NOMO-1 treated with DMSO at 0.1 percent for 48 hours (cell line): ENCODE results near the gene BRAT1.

Experiments used
- DNase-seq: peaks from one replicate; lab custom pipeline; 2025; ENCODE audit not compliant: unreplicated experiment; lab: John Stamatoyannopoulos, UW

The BRAT1 gene

GRCh38 chr7:2525658-2526630 is 29.4 kb downstream of the BRAT1 start:
- DNase-seq: peak; percentile 8

GRCh38 chr7:2524808-2525657 is 30.3 kb downstream of the BRAT1 start:
- DNase-seq: no peak

GRCh38 chr7:2523941-2524807 is 31.1 kb downstream of the BRAT1 start:
- DNase-seq: no peak

- DNase-seq: no peak
These were observed 31.8 kb downstream of the BRAT1 start for GRCh38 chr7:2523461-2523936.

- DNase-seq: no peak
These were observed 32.4 kb downstream of the BRAT1 start for GRCh38 chr7:2522780-2523433.

GRCh38 chr7:2521952-2522591 is 33.3 kb downstream of the BRAT1 start:
- DNase-seq: no peak

- DNase-seq: no peak
These were observed 34.0 kb downstream of the BRAT1 start for GRCh38 chr7:2521341-2521745.

GRCh38 chr7:2520761-2521290 is 34.5 kb downstream of the BRAT1 start:
- DNase-seq: no peak

- peak; percentile 8 for DNase-seq
These were observed 35.1 kb downstream of the BRAT1 start for GRCh38 chr7:2520131-2520760.

- peak; percentile 82 for DNase-seq
These were observed 36.0 kb downstream of the BRAT1 start, which contains the start of gene LFNG for GRCh38 chr7:2519119-2519930. Gene LFNG, plus strand, starts transcription at chr7:2519774. Its CDS starts 88 bp downstream, at chr7:2519862.

GRCh38 chr7:2518737-2519118 is 36.6 kb downstream of the BRAT1 start:
- DNase-seq: no peak

GRCh38 chr7:2517678-2518507 is 37.4 kb downstream of the BRAT1 start:
- no peak for DNase-seq

- DNase-seq: no peak
These were observed 38.3 kb downstream of the BRAT1 start for GRCh38 chr7:2517026-2517425.

GRCh38 chr7:2516194-2516555 is 39.1 kb downstream of the BRAT1 start:
- DNase-seq: no peak

GRCh38 chr7:2515424-2516193 is 39.7 kb downstream of the BRAT1 start:
- DNase-seq: no peak
